Smooth muscle cell (in vitro differentiated cells): ENCODE measurements around the gene CDC73. TPM values are rescaled to one million over a fixed set of nuclear protein-coding genes. Genes with fewer than 3 reads are reported as not detected.
"Not testable (repeated sequence)": the region's sequence is repeated elsewhere in the genome, so short reads cannot be mapped to it uniquely, and the experiment has no call there.

Experiments
- DNase-seq: peaks from one replicate; lab custom pipeline; 2025; ENCODE audit not compliant: unreplicated experiment; lab: John Stamatoyannopoulos, UW
- H2AFZ ChIP-seq: fragments of 200-600 bp; sonication (generic); 2 replicates; pipeline ENCODE4 v1.6.0; 2016; ENCODE audit warnings: antibody characterized with exemption, low read depth, mild to moderate bottlenecking
- H3F3A ChIP-seq: fragments of 200-600 bp; sonication (generic); 2 replicates; pipeline ENCODE4 v1.6.0; 2017; ENCODE audit warnings: antibody characterized with exemption, low read depth
- H3K27ac ChIP-seq: fragments of 200-600 bp; sonication (generic); 2 replicates; pipeline ENCODE4 v1.5.1; 2016; ENCODE audit warnings: low read depth, mild to moderate bottlenecking
- H3K27me3 ChIP-seq: fragments of 200-600 bp; sonication (generic); 2 replicates; pipeline ENCODE4 v1.6.1; 2016; ENCODE audit warnings: low read depth, mild to moderate bottlenecking
- H3K36me3 ChIP-seq: fragments of 200-600 bp; sonication (generic); 2 replicates; pipeline ENCODE4 v1.5.1; 2016; ENCODE audit warnings: low read depth
- H3K4me1 ChIP-seq: fragments of 200-600 bp; sonication (generic); 2 replicates; pipeline ENCODE4 v1.5.1; 2016; ENCODE audit warnings: low read depth
- H3K4me2 ChIP-seq: fragments of 200-600 bp; sonication (generic); 2 replicates; pipeline ENCODE4 v1.6.0; 2016; ENCODE audit warnings: mild to moderate bottlenecking
- H3K4me3 ChIP-seq: fragments of 200-600 bp; sonication (generic); 2 replicates; pipeline ENCODE4 v1.5.1; 2016; ENCODE audit warnings: mild to moderate bottlenecking
- H3K79me2 ChIP-seq: fragments of 200-600 bp; sonication (generic); 2 replicates; pipeline ENCODE4 v1.6.0; 2016; ENCODE audit warnings: low read depth, mild to moderate bottlenecking
- H3K9ac ChIP-seq: fragments of 200-600 bp; sonication (generic); 2 replicates; pipeline ENCODE4 v1.6.0; 2016; ENCODE audit warnings: low read depth
- H3K9me3 ChIP-seq: fragments of 200-600 bp; sonication (generic); replicated peaks from 2 replicates; pipeline ENCODE4 v1.5.1; 2016; ENCODE audit warnings: low read depth
- H4K20me1 ChIP-seq: fragments of 200-600 bp; sonication (generic); 2 replicates; pipeline ENCODE4 v1.6.0; 2016; ENCODE audit warnings: low read depth
- WGBS: methylation state at CpG from one replicate; pipeline ENCODE4 v1.1.7; 2016; ENCODE audit warnings: low lambda C conversion rate; 5-methylcytosine and 5-hydroxymethylcytosine counted together
- polyA plus RNA-seq: library from polyadenylated mRNA; unstranded; fragments of >200 nt; fragmentation: Nextera tagmentation; extraction: Ambion mirVana; gene quantifications from 2 replicates; pipeline ENCODE4 v1.2.1, GENCODE V29; 2016
- total RNA-seq: library from RNA; depleted of rRNA; stranded (reverse); fragments of >200 nt; gene quantifications from 2 replicates; pipeline ENCODE4 v1.2.3, GENCODE V29; 2014
- TF ChIP-seq, protein P1 (sequence below): fragments of 200-600 bp; sonication (generic); IDR thresholded peaks from 2 replicates; pipeline ENCODE4 v1.5.1; 2017; ENCODE audit warnings: borderline replicate concordance, mild to moderate bottlenecking, antibody characterized with exemption; ENCODE audit not compliant: insufficient read depth, poor library complexity, severe bottlenecking

CDC73 gene
- total and polyA plus RNA-seq, 2 experiments from 2014 or later = 28.5 to 32.0 TPM

DNA sequence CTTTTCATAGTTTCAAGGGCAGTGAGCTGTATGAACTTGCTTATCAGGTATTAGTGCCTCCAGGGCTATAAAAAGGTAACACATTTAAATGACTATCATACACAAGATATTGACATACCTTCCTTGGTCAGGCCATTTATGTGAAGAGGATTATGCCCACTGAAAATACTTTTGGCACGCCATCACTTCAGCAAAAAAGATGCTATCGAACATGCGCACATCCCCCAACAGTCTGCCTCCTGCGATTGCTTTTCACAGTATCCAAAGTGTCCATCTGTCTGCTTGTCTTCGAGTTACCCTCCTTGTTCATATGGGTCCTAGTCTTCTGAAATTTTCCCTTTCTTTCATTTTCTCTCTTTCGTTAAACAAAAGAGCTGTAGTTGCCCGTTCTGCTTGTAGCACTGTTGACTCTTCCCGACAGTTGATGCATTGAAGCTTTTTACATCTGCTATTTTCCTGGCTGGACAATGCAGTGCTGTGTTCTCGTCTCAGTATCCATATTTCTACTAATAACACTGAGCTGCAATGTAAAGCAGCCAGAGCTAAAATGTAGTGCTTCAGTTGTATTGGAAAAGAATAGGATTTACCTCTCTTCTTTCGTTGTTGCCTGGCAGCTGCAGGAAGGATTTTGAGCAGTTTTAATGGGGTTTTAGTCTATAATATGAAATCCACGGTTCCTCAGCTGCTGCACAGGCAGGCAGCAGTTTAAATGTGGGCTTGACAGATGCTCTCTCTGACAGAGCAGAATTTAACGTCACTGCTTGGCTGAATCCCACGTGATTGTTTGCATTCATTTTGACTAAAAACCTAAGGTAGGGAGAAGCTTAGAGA lies 64.3 kb downstream of the CDC73 start, which contains the start of gene B3GALT2:
TSS of gene B3GALT2 (minus strand) at position 713 of the 831 bp plus-strand sequence. CDS start 5,051 bp downstream, outside the sequence.
- TF ChIP-seq, protein P1, sequence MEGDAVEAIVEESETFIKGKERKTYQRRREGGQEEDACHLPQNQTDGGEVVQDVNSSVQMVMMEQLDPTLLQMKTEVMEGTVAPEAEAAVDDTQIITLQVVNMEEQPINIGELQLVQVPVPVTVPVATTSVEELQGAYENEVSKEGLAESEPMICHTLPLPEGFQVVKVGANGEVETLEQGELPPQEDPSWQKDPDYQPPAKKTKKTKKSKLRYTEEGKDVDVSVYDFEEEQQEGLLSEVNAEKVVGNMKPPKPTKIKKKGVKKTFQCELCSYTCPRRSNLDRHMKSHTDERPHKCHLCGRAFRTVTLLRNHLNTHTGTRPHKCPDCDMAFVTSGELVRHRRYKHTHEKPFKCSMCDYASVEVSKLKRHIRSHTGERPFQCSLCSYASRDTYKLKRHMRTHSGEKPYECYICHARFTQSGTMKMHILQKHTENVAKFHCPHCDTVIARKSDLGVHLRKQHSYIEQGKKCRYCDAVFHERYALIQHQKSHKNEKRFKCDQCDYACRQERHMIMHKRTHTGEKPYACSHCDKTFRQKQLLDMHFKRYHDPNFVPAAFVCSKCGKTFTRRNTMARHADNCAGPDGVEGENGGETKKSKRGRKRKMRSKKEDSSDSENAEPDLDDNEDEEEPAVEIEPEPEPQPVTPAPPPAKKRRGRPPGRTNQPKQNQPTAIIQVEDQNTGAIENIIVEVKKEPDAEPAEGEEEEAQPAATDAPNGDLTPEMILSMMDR = no peak
- H3K79me2 ChIP-seq = peaks cover 62% of the 10 kb centered on the region
- H3K4me1 ChIP-seq = peaks cover 14% of the 10 kb centered on the region
- peak within 1 kb of the TSS; percentile 37 for H3K27ac ChIP-seq
- H2AFZ ChIP-seq = no peak within 1 kb of the TSS
- no peaks in the 10 kb centered on the region for H3K9me3 ChIP-seq
- H3K27me3 ChIP-seq = no peaks in the 10 kb centered on the region
- 59% methylated on average over 13 of the region's 13 CpGs for WGBS
- peaks cover 100% of the 10 kb centered on the region for H4K20me1 ChIP-seq
- no peaks in the 10 kb centered on the region for H3K36me3 ChIP-seq
- peaks cover 3% of the 10 kb centered on the region for H3F3A ChIP-seq
- no peak within 1 kb of the TSS for H3K9ac ChIP-seq
- H3K4me3 ChIP-seq = peak within 1 kb of the TSS; percentile 26
- DNase-seq = no peak
- H3K4me2 ChIP-seq = peak within 1 kb of the TSS; percentile 67

DNA sequence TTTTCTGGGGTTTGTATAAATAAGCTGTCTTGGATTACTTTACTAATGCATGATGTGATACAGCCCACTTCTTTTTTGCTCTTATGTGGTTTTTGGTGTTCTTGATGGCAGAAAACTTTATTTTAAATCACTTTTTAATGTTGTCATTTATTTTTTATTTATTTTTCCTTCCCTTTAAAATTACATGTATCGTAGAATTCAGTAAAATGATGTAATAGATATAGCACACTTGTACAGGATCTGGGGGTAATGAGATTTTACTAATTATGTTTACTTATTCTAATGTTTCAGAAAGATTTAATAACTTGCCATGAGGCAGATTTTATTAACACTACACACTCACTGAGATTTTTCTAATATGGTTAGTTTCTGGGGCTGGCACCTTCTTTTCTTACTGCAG lies 65.3 kb downstream of the CDC73 start:
- H3K9ac ChIP-seq = no peak overlapping the region
- peaks cover 14% of the 10 kb centered on the region for H3K4me1 ChIP-seq
- 61% methylated on average over 1 of the region's 1 CpG for WGBS
- no peak overlapping the region for H2AFZ ChIP-seq
- peak overlapping the region; percentile 26 for H3K4me3 ChIP-seq
- H3K4me2 ChIP-seq = peak overlapping the region; percentile 67
- no peaks in the 10 kb centered on the region for H3K9me3 ChIP-seq
- peaks cover 69% of the 10 kb centered on the region for H3K79me2 ChIP-seq
- H3K27me3 ChIP-seq = no peaks in the 10 kb centered on the region
- peak overlapping the region; percentile 33 for H3K27ac ChIP-seq
- H3K36me3 ChIP-seq = no peaks in the 10 kb centered on the region
- no peak for DNase-seq
- TF ChIP-seq, protein P1 = no peak
- H3F3A ChIP-seq = peaks cover 3% of the 10 kb centered on the region
- H4K20me1 ChIP-seq = peaks cover 92% of the 10 kb centered on the region

DNA sequence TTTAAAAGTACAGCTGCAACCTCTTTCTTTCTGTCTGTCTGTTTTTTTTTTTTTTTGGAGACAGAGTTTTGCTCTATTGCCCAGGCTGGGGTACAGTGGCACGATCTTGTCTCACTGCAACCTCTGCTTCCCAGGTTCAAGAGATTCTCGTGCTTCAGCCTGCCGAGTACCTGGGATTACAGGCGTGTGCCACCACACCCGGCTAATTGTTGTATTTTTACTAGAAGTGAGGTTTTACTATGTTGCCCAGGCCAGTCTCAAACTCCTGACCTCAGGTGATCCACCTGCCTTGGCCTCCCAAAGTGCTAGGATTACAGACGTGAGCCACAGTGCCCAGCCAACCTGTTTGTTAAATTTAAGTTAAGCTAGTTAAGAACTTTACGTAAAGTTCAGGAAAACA lies 67.1 kb downstream of the CDC73 start:
- H3K4me2 ChIP-seq, H3F3A ChIP-seq, H3K9me3 ChIP-seq, H3K27me3 ChIP-seq, H3K9ac ChIP-seq, H3K36me3 ChIP-seq, H3K27ac ChIP-seq, DNase-seq, H2AFZ ChIP-seq, H3K4me3 ChIP-seq: not testable (repeated sequence)
- Histone ChIP-seq H4K20me1 (peaks cover 76% of the 10 kb centered on the region), H3K4me1 (peaks cover 14% of the 10 kb centered on the region), H3K79me2 (peaks cover 73% of the 10 kb centered on the region)
- WGBS = 85% methylated on average over 7 of the region's 7 CpGs

DNA sequence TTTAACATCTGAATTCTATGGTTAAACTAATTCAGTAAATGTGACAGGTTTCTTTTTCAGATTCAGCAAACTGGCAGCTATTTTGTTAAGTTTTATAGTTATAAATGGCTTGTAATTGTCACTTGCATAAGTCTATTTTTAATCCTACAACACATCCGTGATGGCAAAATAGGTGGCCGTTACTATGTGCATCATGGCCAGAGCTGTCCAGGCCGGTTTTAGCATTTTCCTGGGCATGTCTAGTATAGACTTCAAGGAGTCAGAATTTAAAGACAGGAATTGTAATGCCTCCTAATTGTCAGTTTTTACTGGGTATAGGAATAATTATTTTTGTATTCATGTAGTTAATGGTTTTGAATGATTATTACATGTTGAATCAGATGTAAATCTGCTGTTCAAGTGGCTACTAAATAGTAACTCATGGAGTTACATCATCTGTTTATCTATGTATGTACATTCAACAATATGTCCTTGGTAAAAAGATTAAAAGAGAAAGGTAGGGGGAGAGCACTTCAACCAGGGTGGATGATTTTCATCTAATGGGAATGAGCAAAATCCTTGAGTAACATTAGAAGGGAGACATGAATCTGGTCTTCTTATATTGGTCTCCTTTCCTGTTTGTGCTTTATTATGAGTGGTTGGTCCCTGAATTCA lies 67.7 kb downstream of the CDC73 start:
- TF ChIP-seq, protein P1 = no peak

More for the DNA sequence above, 67.7 kb downstream of the CDC73 start:
- no peak for DNase-seq
- Histone ChIP-seq H3K79me2 (peaks cover 73% of the 10 kb centered on the region), H3K4me1 (peaks cover 14% of the 10 kb centered on the region), H3K9me3 (no peaks in the 10 kb centered on the region), H2AFZ (no peak overlapping the region), H3K4me3 (no peak overlapping the region), H3K36me3 (peaks cover 4% of the 10 kb centered on the region), H3K4me2 (no peak overlapping the region), H3F3A (peaks cover 3% of the 10 kb centered on the region), H3K9ac (no peak overlapping the region), H4K20me1 (peaks cover 76% of the 10 kb centered on the region), H3K27me3 (no peaks in the 10 kb centered on the region), H3K27ac (peak overlapping the region; percentile 2)
- WGBS = 95% methylated on average over 3 of the region's 3 CpGs
